DMS53 treated with DMSO at 0.1 percent for 48 hours (cell line): ENCODE measurements around the gene TTC32.
A peak's percentile ranks its signal among the peaks of the same experiment; 100 is the strongest.

ENCODE experiments used
- DNase-seq: peaks from one replicate; lab custom pipeline; 2025; ENCODE audit not compliant: unreplicated experiment; lab: John Stamatoyannopoulos, UW

Gene TTC32

GRCh38 chr2:19878268-19879046 is 23.3 kb downstream of the TTC32 start:
- no peak for DNase-seq

GRCh38 chr2:19876751-19877150 is 25.0 kb downstream of the TTC32 start:
- DNase-seq = no peak

- DNase-seq = no peak
These were observed 26.5 kb downstream of the TTC32 start for GRCh38 chr2:19875280-19875679.

- DNase-seq = no peak
These were observed 27.1 kb downstream of the TTC32 start for GRCh38 chr2:19874726-19875125.

- no peak for DNase-seq
These were observed 28.8 kb downstream of the TTC32 start for GRCh38 chr2:19873014-19873413.

- no peak for DNase-seq
These were observed 29.5 kb downstream of the TTC32 start for GRCh38 chr2:19872302-19872701.

GRCh38 chr2:19871836-19872235 is 29.9 kb downstream of the TTC32 start:
- no peak for DNase-seq

GRCh38 chr2:19870792-19871191 is 31.0 kb downstream of the TTC32 start:
- DNase-seq = no peak

GRCh38 chr2:19868701-19869580 is 32.8 kb downstream of the TTC32 start:
- peak; percentile 41 for DNase-seq

GRCh38 chr2:19868224-19868623 is 33.6 kb downstream of the TTC32 start:
- DNase-seq = no peak

- DNase-seq = no peak
These were observed 35.0 kb downstream of the TTC32 start for GRCh38 chr2:19866771-19867170.

- no peak for DNase-seq
These were observed 36.6 kb downstream of the TTC32 start for GRCh38 chr2:19865151-19865550.

- DNase-seq = no peak
These were observed 37.4 kb downstream of the TTC32 start for GRCh38 chr2:19864381-19864780.

GRCh38 chr2:19863303-19864041 is 38.3 kb downstream of the TTC32 start:
- DNase-seq = peak; percentile 17

GRCh38 chr2:19861813-19862212 is 40.0 kb downstream of the TTC32 start:
- DNase-seq = no peak

- no peak for DNase-seq
These were observed 41.8 kb downstream of the TTC32 start for GRCh38 chr2:19860022-19860421.

- DNase-seq = no peak
These were observed 42.2 kb downstream of the TTC32 start for GRCh38 chr2:19859565-19859964.

- no peak for DNase-seq
These were observed 44.0 kb downstream of the TTC32 start for GRCh38 chr2:19857806-19858205.

GRCh38 chr2:19857100-19857499 is 44.7 kb downstream of the TTC32 start:
- no peak for DNase-seq

GRCh38 chr2:19855542-19856431 is 46.0 kb downstream of the TTC32 start:
- DNase-seq = no peak
